Suprapubic skin (tissue), 3 donors: Measurements from ENCODE around the gene GMPPB.

ENCODE experiments used
- CTCF ChIP-seq, 2 donors: fragments of 200-600 bp in 1 of 2; fragments of 450-650 bp in 1 of 2; sonication (generic) in 1 of 2; IDR thresholded peaks; one replicate each; pipeline ENCODE4 v1.5.1; 2016 to 2019; ENCODE audit warnings: antibody characterized with exemption in 2 of 2, mild to moderate bottlenecking in 1 of 2, moderate library complexity in 1 of 2
- POLR2AphosphoS5 ChIP-seq, 3 donors: sonication (generic); formaldehyde crosslinking; IDR thresholded peaks; one replicate each; pipeline ENCODE4 v1.6.1; 2017; ENCODE audit warnings: antibody characterized with exemption in 3 of 3

GRCh38 chr3:49703443-49703927 lies 20.3 kb downstream of the GMPPB start:
- no peak for TF ChIP-seq POLR2AphosphoS5 (IDR thresholded peaks at IDR 0.05)
- peak; percentile 35 to 87 for TF ChIP-seq CTCF (IDR thresholded peaks at IDR 0.05)
